HepG2 (cell line): ENCODE results near the gene SLCO4A1. TPM values are rescaled to one million over a fixed set of nuclear protein-coding genes. Genes with fewer than 3 reads are reported as not detected.

Experiments
- CENPX ChIP-seq: sonication (generic); formaldehyde crosslinking; IDR thresholded peaks from 2 replicates; pipeline ENCODE4 v1.9.0; 2021; ENCODE audit warnings: mild to moderate bottlenecking, missing genetic modification reagents, moderate library complexity
- EP300 ChIP-seq, 3 experiments: sonication (generic) in 1 of 3; formaldehyde crosslinking in 1 of 3; IDR thresholded peaks; 2 replicates each; pipeline versions ENCODE4 v1.5.1 to v1.6.1; 2011 to 2020; ENCODE audit warnings: low read depth in 2 of 3, low read length in 2 of 3, borderline replicate concordance in 1 of 3, improper control_type of control experiment in 1 of 3, mild to moderate bottlenecking in 1 of 3, missing genetic modification reagents in 1 of 3, moderate library complexity in 1 of 3
- HNRNPLL ChIP-seq: fragments of 200-400 bp; formaldehyde crosslinking; IDR thresholded peaks from 2 replicates; pipeline ENCODE4 v1.6.1; 2017; ENCODE audit warnings: mild to moderate bottlenecking, low read depth, low read length; ENCODE audit not compliant: poor library complexity, severe bottlenecking
- PCBP2 ChIP-seq: fragments of 200-400 bp; formaldehyde crosslinking; optimal IDR thresholded peaks from 2 replicates; pipeline ENCODE3; 2018; ENCODE audit warnings: low read length, low read depth; ENCODE audit not compliant: poor library complexity, severe bottlenecking
- YY1 ChIP-seq: IDR thresholded peaks from 2 replicates; pipeline ENCODE4 v1.6.1; 2011; ENCODE audit warnings: low read length, low read depth, moderate library complexity, mild to moderate bottlenecking; ENCODE audit not compliant: insufficient read depth, insufficient replicate concordance
- ZFP36L1 ChIP-seq: sonication (generic); formaldehyde crosslinking; IDR thresholded peaks from 2 replicates; pipeline ENCODE4 v1.8.0; 2022; ENCODE audit warnings: mild to moderate bottlenecking, missing genetic modification reagents, moderate library complexity
- ZNF260 ChIP-seq: sonication (generic); formaldehyde crosslinking; IDR thresholded peaks from 2 replicates; pipeline ENCODE4 v1.4.0; 2020; ENCODE audit warnings: missing genetic modification reagents, low read depth, mild to moderate bottlenecking, borderline replicate concordance
- ZNF562 ChIP-seq: sonication (generic); formaldehyde crosslinking; IDR thresholded peaks from 2 replicates; pipeline ENCODE4 v1.8.0; 2022; ENCODE audit warnings: missing genetic modification reagents, borderline replicate concordance
- ZNF709 ChIP-seq: sonication (generic); formaldehyde crosslinking; IDR thresholded peaks from 2 replicates; pipeline ENCODE4 v1.5.0; 2020; ENCODE audit warnings: mild to moderate bottlenecking, missing genetic modification reagents
- polyA plus RNA-seq, 8 experiments: library from polyadenylated mRNA; depleted of rRNA in 3 of 8; stranded (reverse) in 7 of 8; unstranded in 1 of 8; fragments of >200 nt; fragmentation: Illumina TruSeq in 4 of 8; extraction: Trizol in 4 of 8; gene quantifications; 2 replicates each; pipeline versions ENCODE4 v1.2.1 to v1.2.3, GENCODE V29; 2011 to 2016; ENCODE audit warnings: low read depth in 4 of 8, missing spikeins in 1 of 8, mixed read lengths in 1 of 8; ENCODE audit not compliant: insufficient read depth in 1 of 8
- total RNA-seq, 5 experiments: library from RNA; depleted of rRNA; stranded (reverse); fragments of >200 nt; fragmentation: Illumina TruSeq; extraction: Trizol; gene quantifications; 2 replicates each; pipeline ENCODE4 v1.2.3, GENCODE V29; 2016; ENCODE audit warnings: low read depth in 1 of 5
- TF ChIP-seq, protein P1 (sequence below), 2 experiments: IDR thresholded peaks; 2 replicates each; pipeline ENCODE4 v1.6.1; 2011 to 2012; ENCODE audit warnings: low read length in 2 of 2, borderline replicate concordance in 1 of 2, low read depth in 1 of 2, mild to moderate bottlenecking in 1 of 2, moderate library complexity in 1 of 2
- TF ChIP-seq, protein P2 (sequence below): sonication (generic); formaldehyde crosslinking; conservative IDR thresholded peaks from 2 replicates; pipeline ENCODE4 v1.4.0; 2020; ENCODE audit warnings: missing genetic modification reagents
- TF ChIP-seq, protein P3 (sequence below): sonication (generic); formaldehyde crosslinking; IDR thresholded peaks from 2 replicates; pipeline ENCODE4 v1.4.0; 2020; ENCODE audit warnings: missing genetic modification reagents, borderline replicate concordance
- TF ChIP-seq, protein P4 (sequence below): sonication (generic); formaldehyde crosslinking; IDR thresholded peaks from 2 replicates; pipeline ENCODE4 v1.5.0; 2020; ENCODE audit warnings: missing genetic modification reagents

Gene SLCO4A1
- total and polyA plus RNA-seq, 2 of the 13 experiments (the other 11 are each of a cell fraction or from before 2014, with no cell fraction given): 55.5 to 112 TPM

DNA sequence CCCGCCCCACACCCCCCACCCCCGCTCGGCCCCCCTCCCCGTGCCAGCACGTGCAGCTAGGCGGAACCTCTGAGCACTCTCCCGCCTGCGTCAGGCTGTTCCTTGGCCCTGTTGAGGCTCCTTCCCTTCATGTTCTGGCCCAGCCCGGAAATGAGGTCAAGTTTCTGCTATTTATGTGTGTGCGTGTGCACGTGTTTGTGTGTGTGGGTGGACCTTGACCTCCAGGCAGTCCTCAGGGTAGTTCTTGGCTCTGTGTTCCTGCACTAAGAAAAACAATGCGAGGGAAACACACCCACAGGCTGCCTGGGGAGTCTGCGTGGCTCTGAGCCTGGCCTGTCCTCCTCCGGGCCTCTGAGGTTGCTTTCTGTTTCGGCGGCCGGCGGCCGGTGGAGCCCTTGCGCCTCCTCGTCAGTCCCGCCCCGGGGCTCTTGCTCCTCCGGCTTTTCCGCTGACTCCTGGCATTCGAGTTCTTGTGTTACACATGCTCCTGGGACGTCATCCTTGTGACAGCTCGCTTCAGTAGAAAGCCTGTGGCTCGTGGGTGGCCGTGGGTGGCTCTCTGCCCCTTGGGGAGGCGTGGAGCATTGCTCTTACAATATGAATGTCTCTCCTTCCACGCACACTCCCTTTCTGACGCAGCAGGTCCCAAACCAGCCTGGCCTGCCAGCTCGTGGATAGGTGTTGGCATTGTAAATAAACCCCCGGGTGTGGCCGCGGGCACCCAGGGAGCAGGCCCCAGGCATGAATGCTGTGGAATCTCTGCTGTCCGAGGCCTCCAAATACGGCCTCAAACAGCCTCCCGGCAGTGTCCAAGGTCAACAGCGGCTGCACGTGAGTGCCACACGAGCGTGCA, 10.0 kb downstream of the SLCO4A1 start (continued):
- TF ChIP-seq, protein P1, sequence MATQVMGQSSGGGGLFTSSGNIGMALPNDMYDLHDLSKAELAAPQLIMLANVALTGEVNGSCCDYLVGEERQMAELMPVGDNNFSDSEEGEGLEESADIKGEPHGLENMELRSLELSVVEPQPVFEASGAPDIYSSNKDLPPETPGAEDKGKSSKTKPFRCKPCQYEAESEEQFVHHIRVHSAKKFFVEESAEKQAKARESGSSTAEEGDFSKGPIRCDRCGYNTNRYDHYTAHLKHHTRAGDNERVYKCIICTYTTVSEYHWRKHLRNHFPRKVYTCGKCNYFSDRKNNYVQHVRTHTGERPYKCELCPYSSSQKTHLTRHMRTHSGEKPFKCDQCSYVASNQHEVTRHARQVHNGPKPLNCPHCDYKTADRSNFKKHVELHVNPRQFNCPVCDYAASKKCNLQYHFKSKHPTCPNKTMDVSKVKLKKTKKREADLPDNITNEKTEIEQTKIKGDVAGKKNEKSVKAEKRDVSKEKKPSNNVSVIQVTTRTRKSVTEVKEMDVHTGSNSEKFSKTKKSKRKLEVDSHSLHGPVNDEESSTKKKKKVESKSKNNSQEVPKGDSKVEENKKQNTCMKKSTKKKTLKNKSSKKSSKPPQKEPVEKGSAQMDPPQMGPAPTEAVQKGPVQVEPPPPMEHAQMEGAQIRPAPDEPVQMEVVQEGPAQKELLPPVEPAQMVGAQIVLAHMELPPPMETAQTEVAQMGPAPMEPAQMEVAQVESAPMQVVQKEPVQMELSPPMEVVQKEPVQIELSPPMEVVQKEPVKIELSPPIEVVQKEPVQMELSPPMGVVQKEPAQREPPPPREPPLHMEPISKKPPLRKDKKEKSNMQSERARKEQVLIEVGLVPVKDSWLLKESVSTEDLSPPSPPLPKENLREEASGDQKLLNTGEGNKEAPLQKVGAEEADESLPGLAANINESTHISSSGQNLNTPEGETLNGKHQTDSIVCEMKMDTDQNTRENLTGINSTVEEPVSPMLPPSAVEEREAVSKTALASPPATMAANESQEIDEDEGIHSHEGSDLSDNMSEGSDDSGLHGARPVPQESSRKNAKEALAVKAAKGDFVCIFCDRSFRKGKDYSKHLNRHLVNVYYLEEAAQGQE (IDR thresholded peaks at IDR 0.05; ENCODE audit: borderline replicate concordance in 1 of 2, low read depth in 1 of 2, low read length in 2 of 2): 0 out of 4 replicates have a peak, but pooled peaks of 1 of the 2 experiments have one; percentile 14
- TF ChIP-seq YY1 (no peak), HNRNPLL (peak; percentile 66), ZFP36L1 (no peak), ZNF562 (CRISPR knock-in tag) (no peak), EP300 (IDR thresholded peaks at IDR 0.05; ENCODE audit: low read depth in 2 of 2, low read length in 2 of 2) (peak; percentile 14 to 84; a peak in 2 of 4 replicates), EP300 (CRISPR knock-in tag; IDR thresholded peaks at IDR 0.05; ENCODE audit: borderline replicate concordance) (peak; percentile 84), PCBP2 (no peak), ZNF260 (no peak), ZNF709 (CRISPR knock-in tag) (no peak), CENPX (CRISPR knock-in tag) (no peak)
- TF ChIP-seq, protein P2, sequence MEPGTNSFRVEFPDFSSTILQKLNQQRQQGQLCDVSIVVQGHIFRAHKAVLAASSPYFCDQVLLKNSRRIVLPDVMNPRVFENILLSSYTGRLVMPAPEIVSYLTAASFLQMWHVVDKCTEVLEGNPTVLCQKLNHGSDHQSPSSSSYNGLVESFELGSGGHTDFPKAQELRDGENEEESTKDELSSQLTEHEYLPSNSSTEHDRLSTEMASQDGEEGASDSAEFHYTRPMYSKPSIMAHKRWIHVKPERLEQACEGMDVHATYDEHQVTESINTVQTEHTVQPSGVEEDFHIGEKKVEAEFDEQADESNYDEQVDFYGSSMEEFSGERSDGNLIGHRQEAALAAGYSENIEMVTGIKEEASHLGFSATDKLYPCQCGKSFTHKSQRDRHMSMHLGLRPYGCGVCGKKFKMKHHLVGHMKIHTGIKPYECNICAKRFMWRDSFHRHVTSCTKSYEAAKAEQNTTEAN (CRISPR knock-in tag): peak; percentile 95
- TF ChIP-seq, protein P3, sequence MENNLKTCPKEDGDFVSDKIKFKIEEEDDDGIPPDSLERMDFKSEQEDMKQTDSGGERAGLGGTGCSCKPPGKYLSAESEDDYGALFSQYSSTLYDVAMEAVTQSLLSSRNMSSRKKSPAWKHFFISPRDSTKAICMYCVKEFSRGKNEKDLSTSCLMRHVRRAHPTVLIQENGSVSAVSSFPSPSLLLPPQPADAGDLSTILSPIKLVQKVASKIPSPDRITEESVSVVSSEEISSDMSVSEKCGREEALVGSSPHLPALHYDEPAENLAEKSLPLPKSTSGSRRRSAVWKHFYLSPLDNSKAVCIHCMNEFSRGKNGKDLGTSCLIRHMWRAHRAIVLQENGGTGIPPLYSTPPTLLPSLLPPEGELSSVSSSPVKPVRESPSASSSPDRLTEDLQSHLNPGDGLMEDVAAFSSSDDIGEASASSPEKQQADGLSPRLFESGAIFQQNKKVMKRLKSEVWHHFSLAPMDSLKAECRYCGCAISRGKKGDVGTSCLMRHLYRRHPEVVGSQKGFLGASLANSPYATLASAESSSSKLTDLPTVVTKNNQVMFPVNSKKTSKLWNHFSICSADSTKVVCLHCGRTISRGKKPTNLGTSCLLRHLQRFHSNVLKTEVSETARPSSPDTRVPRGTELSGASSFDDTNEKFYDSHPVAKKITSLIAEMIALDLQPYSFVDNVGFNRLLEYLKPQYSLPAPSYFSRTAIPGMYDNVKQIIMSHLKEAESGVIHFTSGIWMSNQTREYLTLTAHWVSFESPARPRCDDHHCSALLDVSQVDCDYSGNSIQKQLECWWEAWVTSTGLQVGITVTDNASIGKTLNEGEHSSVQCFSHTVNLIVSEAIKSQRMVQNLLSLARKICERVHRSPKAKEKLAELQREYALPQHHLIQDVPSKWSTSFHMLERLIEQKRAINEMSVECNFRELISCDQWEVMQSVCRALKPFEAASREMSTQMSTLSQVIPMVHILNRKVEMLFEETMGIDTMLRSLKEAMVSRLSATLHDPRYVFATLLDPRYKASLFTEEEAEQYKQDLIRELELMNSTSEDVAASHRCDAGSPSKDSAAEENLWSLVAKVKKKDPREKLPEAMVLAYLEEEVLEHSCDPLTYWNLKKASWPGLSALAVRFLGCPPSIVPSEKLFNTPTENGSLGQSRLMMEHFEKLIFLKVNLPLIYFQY (CRISPR knock-in tag): peak; percentile 76; the same call in 1 of the 2 replicates
- TF ChIP-seq, protein P4, sequence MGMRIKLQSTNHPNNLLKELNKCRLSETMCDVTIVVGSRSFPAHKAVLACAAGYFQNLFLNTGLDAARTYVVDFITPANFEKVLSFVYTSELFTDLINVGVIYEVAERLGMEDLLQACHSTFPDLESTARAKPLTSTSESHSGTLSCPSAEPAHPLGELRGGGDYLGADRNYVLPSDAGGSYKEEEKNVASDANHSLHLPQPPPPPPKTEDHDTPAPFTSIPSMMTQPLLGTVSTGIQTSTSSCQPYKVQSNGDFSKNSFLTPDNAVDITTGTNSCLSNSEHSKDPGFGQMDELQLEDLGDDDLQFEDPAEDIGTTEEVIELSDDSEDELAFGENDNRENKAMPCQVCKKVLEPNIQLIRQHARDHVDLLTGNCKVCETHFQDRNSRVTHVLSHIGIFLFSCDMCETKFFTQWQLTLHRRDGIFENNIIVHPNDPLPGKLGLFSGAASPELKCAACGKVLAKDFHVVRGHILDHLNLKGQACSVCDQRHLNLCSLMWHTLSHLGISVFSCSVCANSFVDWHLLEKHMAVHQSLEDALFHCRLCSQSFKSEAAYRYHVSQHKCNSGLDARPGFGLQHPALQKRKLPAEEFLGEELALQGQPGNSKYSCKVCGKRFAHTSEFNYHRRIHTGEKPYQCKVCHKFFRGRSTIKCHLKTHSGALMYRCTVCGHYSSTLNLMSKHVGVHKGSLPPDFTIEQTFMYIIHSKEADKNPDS (CRISPR knock-in tag): no peak
